CD4-positive, alpha-beta T cell treated with Interleukin-21 for 1 hour (primary cell): ENCODE data around the gene ADAMTS7.
"Not testable (repeated sequence)": the region's sequence is repeated elsewhere in the genome, so short reads cannot be mapped to it uniquely, and the experiment has no call there.

Experiments used
- DNase-seq: peaks from one replicate; pipeline ENCODE4 v3.0.0-alpha.2; 2020

The ADAMTS7 gene

GRCh38 chr15:78778422-78778821, 32.8 kb downstream of the ADAMTS7 start:
- DNase-seq, result no peak

GRCh38 chr15:78777953-78778345, 33.3 kb downstream of the ADAMTS7 start:
- not testable (repeated sequence) for DNase-seq

DNA sequence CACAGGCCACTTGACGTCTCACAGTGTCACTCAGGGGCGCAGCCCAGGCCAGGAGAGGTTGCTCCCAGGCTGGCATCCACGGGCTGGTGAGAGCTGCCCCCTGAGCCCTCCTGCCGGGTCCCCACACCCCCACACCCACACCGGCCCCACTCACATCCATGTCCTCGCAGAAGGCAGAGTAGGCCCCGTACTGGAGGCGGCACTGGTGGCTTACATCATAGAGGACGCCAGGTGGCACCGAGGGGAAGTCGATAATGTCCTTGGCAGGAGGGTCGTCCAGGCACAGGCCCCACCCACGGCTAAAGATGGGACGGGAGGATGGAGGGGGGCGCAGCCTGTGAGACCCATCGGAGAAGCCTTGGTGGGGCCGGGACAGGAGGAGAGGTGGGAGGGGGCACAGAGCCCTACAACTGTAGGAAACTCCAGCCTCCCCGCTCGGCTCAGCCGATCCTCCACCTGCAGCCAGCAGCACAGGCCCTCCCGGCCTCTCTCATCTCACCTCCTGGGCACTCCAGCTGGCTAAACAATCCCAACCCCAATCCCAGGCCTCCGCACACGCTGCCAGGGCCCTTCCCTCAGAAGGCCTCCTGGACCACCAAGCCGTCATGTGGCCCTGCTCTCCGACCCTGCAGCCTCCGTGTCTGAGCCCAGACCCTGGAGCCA, 33.8 kb downstream of the ADAMTS7 start:
- not testable (repeated sequence) for DNase-seq

- not testable (repeated sequence) for DNase-seq
Measured at GRCh38 chr15:78776046-78776925, 35.0 kb downstream of the ADAMTS7 start.

- DNase-seq, result no peak
Measured at GRCh38 chr15:78775472-78775871, 35.8 kb downstream of the ADAMTS7 start.

DNA sequence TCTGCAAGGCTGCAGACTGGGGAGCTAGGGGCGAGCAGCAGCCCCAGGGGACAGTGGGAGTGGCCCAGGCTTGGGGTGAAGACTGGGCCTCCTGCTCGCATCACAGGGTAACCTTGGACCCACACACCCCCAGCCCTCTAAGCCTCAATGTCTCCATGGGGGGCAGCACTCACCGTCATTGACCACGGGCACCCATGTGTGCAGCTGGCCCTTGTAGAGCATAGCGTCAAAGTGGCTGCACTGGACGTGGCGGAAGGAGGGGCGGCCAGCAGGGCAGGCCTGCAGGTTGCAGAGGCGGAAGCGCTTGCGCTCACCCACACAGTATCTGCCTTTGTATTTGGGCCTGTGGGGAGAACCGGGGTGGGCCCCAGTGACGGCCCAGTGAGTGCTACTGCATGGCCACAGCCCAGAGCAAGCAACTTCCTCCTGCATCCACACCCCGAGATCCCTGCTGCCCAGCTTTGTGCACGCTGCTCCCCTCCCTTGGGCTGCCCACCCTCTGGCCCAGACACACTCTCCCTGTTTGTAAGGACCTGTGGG, 36.7 kb downstream of the ADAMTS7 start:
- DNase-seq, result not testable (repeated sequence)

- DNase-seq, result not testable (repeated sequence)
Measured at GRCh38 chr15:78773765-78774450, 37.4 kb downstream of the ADAMTS7 start.

DNA sequence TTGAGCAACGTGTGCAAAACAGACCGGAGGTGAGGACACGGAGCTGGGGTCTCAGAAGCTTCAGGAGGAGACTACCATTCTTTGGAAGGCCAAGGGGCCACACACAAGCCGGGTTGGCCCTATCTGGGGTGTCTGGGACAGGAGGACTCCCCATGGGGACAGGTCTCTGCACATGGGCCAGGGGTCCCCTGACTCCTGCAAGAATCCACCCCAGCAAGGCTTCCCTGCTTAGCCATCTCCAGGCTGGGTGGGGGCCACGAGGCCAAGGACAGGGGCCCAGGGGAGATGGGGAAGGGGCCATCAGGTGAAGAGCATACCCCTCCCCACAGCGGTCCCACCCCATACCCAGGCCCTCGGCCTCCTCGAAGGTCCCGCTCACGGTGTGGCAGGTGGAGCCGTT, 38.5 kb downstream of the ADAMTS7 start:
- DNase-seq, result no peak

GRCh38 chr15:78771436-78772000, 39.7 kb downstream of the ADAMTS7 start:
- DNase-seq, result not testable (repeated sequence)

GRCh38 chr15:78771020-78771419, 40.2 kb downstream of the ADAMTS7 start:
- DNase-seq, result not testable (repeated sequence)

GRCh38 chr15:78769473-78770225, 41.6 kb downstream of the ADAMTS7 start:
- not testable (repeated sequence) for DNase-seq

DNA sequence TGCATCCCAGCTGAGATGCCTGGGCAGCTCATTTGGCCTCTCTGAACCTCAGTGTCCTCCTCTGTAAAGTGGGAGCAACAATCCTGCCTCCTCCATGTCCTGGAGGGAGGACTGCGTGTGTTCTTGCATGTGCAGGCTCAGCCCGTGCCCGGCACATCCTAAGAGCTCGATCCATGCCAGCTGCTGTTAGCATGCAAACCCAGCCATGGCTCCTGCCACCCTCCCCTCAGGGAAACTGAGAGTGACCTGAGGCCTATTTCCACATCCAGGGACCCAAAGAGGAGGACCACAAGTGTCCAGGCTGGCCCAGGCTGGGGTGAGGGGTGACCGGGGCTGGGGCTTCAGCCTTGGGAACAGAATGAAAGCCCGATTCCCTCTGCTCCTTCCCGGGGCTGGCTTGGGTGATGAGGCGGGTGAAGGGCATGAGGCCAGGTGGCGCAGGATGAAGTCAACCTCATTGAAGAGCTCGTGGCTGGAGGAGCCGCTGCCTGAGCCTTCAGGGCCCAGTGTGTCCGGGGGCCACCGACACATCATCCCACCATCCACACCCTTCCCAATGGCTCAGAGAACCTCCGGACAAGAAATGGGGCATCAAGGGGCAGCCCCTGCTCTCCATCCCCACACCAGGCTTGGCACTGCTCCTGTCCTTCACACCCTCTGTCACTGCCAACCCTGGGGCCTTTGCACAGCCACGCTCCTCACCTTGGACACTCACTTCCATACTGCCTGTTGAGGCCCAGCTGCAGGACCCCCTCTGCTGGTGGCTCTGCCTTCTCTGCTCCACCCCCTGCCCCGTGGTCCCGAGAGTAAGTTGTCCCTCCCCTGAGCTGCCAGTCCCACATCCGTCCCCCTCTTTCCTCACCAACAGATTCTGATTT, 42.5 kb downstream of the ADAMTS7 start:
- DNase-seq, result no peak

- no peak for DNase-seq
Measured at GRCh38 chr15:78768096-78768495, 43.2 kb downstream of the ADAMTS7 start.

DNA sequence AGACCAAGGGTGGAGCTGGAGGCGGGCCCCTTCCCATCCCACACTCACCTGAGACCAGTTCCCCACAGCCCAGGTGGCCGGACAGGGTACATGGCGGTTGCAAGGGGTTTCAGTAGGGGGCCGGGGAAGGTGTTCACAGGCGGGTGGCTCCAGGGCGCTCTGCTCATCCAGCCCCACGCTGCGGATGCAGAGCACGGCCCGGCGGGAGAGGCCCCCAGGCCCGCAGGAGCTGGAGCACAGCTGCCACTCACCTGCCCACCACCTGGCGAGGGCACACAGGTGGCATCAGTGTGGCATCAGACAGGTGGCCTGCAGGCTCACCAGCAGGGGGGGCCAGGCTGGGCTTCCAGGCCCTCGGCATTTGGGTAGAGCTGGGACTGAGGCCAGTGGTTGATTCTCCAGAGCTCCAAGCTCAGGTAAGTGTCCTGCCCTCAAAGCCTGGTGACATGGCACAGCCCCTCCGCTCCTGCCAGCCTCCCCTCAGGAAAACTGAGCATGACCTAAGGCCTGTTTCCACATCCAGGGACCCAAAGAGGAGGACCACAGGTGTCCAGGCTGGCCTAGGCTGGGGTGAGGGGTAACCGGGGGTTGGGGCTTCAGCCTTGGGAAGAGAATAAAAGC, 43.8 kb downstream of the ADAMTS7 start:
- DNase-seq, result no peak

DNA sequence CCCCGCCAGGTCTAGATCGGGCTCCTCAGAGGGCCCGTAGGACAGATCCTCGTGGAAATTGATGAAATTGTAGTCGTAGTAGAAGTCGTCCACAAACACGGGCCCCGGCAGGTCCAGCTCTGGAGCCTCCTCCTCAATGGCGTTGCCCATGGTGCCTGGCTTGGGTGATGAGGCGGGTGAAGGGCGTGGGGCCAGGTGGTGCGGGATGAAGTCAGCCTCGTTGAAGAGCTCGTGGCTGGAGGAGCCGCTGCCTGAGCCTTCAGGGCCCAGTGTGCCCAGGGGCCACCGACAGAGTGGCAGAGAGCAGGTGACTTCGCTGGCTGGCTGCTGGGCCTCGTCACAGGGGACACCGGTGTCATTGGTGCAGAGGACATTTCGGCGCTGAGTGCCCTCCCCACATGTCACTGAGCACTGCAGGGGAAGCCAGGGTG, 44.6 kb downstream of the ADAMTS7 start:
- DNase-seq, result not testable (repeated sequence)

DNA sequence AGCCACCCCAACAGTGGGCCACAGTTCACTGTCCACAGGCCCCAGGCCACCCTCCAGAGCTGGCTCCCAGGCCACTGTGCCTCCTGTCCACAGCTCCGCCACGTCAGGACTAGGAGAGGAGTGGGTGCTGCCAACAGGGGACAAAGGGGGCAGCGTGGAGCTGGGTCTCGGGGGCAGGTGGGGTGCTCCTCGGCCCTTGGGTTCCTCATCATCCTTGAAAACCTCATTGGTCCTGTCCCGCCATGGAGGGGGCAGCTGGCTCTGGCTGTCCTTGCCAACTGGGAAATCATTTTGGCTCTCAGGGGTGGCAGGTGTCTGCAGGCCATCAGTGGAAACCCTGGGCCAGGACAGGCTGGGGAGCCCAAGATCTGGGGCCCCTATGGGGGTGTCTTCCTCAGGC, 45.2 kb downstream of the ADAMTS7 start:
- no peak for DNase-seq

GRCh38 chr15:78765154-78765860, 46.0 kb downstream of the ADAMTS7 start:
- not testable (repeated sequence) for DNase-seq

DNA sequence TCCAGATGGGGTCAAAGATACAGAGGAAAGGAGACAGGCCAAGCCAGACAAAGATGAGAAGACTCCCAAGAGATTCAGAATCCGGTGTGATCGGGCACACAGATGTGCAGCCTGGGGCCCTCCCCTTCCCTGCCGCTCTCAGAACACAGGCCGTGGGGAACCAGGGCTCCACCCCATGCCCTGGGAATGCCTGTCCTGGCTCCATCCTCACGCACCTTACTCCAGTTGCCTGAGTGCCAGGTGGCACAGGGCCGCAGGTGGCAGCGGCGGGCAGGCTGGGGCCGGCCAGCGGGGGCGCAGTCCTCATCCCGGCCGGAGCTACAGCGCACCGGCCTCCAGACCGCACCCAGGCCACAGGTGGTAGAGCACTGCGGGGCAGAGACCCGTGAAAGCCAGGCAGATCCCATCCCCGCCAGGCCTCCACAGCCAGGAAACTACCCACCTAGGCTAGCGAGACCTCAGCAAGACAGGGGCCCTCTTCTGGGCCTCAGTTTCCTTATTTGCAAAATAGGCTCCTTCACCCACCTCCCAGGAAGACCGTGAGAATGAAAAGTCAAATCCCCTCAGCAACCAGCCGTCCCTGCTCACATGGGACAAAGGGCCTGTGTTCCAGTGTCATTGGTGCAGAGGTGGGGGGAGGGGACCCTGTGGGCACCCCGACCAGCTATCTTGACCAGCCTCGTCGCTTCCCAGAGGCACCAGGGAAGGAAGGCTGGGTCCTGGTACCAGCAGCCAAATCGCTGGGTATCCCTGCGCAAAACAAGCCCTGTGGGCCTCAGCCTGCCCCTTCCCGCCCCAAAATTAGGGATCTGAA, 46.7 kb downstream of the ADAMTS7 start:
- not testable (repeated sequence) for DNase-seq

DNA sequence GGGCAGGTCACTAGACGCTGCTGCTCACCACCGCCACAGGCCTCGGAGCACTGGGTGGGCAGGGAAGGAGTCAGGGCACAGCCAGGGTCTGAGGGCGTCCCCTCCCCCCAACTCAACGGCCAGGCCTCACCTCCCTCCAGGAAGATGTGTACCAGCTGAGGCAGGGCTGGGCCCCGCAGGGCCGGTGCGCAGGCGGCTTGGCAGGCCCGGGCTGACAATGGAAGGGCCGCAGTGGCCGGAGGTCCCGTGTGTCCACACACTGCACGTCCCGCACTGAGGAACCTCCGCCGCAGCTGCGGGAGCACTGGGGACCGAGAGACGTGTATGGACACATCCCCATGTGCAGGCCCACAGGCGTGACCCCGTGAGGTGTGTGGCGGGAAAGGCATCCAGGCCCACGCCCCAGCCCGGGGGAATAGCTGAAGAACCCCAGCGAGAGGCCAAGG, 47.4 kb downstream of the ADAMTS7 start:
- no peak for DNase-seq
